ENCODE measurements around the gene ZBTB20.

DNA sequence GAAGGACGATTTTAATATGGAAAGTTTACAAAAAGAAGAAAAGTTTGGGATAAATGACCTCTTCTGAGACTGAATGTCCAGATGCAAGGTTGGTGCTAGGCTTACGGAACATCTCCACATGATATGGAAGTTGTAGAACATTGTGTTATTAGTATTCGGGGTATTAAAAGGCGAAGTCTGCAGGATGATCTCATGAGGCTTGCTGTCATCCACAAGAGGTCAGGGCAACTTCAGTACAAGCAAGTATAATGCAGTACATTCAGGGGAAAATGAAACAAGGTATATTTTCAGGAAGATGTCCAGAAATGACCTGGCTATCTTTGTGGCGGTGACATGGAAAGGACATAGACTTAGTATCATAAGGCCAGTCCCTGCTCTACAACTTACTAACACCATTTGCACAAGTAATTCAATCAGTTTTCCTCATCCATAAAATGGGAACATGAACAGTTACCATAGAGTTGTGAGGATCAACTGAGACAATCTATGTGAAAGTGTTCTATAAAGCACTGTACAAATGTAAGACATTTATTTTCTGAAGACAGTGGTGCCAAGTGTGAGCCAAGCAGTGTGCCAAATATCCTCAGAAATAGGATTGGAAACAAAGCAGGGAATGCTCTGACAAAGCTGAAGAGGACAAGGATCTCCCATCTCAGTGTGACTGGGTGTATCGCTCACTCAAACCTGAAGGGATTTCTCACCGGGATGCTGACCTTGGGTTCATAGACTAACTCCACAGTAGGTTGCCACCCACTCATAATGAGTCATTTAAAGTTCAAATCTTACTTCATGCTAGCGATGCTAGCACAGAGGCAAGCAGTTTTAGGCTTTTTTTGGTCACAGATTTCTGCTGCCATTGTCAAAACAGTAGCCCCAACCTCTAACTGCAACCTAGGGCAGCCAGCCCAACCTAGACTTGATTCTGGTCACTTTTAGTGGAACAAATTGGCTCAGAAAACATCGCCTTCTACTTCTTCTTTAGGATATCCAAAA is 735.0 kb downstream of the ZBTB20 start:
- TF ChIP-seq, protein P1, sequence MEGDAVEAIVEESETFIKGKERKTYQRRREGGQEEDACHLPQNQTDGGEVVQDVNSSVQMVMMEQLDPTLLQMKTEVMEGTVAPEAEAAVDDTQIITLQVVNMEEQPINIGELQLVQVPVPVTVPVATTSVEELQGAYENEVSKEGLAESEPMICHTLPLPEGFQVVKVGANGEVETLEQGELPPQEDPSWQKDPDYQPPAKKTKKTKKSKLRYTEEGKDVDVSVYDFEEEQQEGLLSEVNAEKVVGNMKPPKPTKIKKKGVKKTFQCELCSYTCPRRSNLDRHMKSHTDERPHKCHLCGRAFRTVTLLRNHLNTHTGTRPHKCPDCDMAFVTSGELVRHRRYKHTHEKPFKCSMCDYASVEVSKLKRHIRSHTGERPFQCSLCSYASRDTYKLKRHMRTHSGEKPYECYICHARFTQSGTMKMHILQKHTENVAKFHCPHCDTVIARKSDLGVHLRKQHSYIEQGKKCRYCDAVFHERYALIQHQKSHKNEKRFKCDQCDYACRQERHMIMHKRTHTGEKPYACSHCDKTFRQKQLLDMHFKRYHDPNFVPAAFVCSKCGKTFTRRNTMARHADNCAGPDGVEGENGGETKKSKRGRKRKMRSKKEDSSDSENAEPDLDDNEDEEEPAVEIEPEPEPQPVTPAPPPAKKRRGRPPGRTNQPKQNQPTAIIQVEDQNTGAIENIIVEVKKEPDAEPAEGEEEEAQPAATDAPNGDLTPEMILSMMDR (IDR thresholded peaks at IDR 0.05), result no peak
- TF ChIP-seq POLR2A (IDR thresholded peaks at IDR 0.05) (no peak), POLR2AphosphoS5 (IDR thresholded peaks at IDR 0.05) (no peak)
